Measurements from ENCODE around the gene PBXIP1. TPM values are rescaled to one million over a fixed set of nuclear protein-coding genes. Genes with fewer than 3 reads are reported as not detected.

The PBXIP1 gene
- total and polyA plus RNA-seq, 2 of the 13 experiments (the other 11 are each of a cell fraction or from before 2014, with no cell fraction given), result 16.3 to 31.9 TPM

GRCh38 chr1:154937085-154937987, 18.6 kb downstream of the PBXIP1 start (continued):
- TF ChIP-seq NONO (IDR thresholded peaks at IDR 0.05), result 0 out of 2 replicates have a peak, but pooled peaks have one; percentile 66
- TF ChIP-seq NONO (CRISPR knock-in tag; conservative IDR thresholded peaks at IDR 0.05), result no peak
- TF ChIP-seq KAT2B (IDR thresholded peaks at IDR 0.05; ENCODE audit: borderline replicate concordance, low read depth, low read length), result no peak
- no peak for TF ChIP-seq MEIS2 (CRISPR knock-in tag; IDR thresholded peaks at IDR 0.05)
- TF ChIP-seq GMEB1 (CRISPR knock-in tag; IDR thresholded peaks at IDR 0.05; ENCODE audit: borderline replicate concordance), result peak; percentile 32; the same call in 1 of the 2 replicates
- TF ChIP-seq, protein P1, sequence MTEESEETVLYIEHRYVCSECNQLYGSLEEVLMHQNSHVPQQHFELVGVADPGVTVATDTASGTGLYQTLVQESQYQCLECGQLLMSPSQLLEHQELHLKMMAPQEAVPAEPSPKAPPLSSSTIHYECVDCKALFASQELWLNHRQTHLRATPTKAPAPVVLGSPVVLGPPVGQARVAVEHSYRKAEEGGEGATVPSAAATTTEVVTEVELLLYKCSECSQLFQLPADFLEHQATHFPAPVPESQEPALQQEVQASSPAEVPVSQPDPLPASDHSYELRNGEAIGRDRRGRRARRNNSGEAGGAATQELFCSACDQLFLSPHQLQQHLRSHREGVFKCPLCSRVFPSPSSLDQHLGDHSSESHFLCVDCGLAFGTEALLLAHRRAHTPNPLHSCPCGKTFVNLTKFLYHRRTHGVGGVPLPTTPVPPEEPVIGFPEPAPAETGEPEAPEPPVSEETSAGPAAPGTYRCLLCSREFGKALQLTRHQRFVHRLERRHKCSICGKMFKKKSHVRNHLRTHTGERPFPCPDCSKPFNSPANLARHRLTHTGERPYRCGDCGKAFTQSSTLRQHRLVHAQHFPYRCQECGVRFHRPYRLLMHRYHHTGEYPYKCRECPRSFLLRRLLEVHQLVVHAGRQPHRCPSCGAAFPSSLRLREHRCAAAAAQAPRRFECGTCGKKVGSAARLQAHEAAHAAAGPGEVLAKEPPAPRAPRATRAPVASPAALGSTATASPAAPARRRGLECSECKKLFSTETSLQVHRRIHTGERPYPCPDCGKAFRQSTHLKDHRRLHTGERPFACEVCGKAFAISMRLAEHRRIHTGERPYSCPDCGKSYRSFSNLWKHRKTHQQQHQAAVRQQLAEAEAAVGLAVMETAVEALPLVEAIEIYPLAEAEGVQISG (CRISPR knock-in tag; IDR thresholded peaks at IDR 0.05), result no peak
- no peak for TF ChIP-seq ZNF691 (CRISPR knock-in tag; IDR thresholded peaks at IDR 0.05; ENCODE audit: borderline replicate concordance, low read depth)
- TF ChIP-seq GATA4 (IDR thresholded peaks at IDR 0.05; ENCODE audit: borderline replicate concordance, low read depth), result no peak
- no peak for TF ChIP-seq SRSF4 (IDR thresholded peaks at IDR 0.05; ENCODE audit: low read depth, low read length, poor library complexity, severe bottlenecking)
- TF ChIP-seq FOSL2 (CRISPR knock-in tag; IDR thresholded peaks at IDR 0.05), result peak; percentile 8; the same call in 1 of the 2 replicates
- no peak for TF ChIP-seq ZNF546 (CRISPR knock-in tag; conservative IDR thresholded peaks at IDR 0.05)
- TF ChIP-seq FOXK1 (CRISPR knock-in tag; IDR thresholded peaks at IDR 0.05; ENCODE audit: borderline replicate concordance, low read depth), result no peak
- TF ChIP-seq, protein P2, sequence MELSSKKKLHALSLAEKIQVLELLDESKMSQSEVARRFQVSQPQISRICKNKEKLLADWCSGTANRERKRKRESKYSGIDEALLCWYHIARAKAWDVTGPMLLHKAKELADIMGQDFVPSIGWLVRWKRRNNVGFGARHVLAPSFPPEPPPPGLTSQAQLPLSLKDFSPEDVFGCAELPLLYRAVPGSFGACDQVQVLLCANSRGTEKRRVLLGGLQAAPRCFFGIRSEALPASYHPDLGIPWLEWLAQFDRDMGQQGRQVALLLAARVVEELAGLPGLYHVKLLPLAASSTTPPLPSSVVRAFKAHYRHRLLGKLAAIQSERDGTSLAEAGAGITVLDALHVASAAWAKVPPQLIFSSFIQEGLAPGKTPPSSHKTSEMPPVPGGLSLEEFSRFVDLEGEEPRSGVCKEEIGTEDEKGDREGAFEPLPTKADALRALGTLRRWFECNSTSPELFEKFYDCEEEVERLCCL (CRISPR knock-in tag; IDR thresholded peaks at IDR 0.05; ENCODE audit: borderline replicate concordance), result 0 out of 2 replicates have a peak, but pooled peaks have one; percentile 9
- TF ChIP-seq HIC2 (CRISPR knock-in tag; IDR thresholded peaks at IDR 0.05; ENCODE audit: low read depth), result no peak
- TF ChIP-seq CREB3 (CRISPR knock-in tag; IDR thresholded peaks at IDR 0.05), result no peak
